Fibroblast of mammary gland (primary cell): ENCODE data around the gene LHFPL4.

ENCODE experiments used
- DNase-seq: peaks from one replicate; pipeline ENCODE4 v3.0.0-alpha.2; 2010; ENCODE audit warnings: low read depth
- H3K4me3 ChIP-seq: 2 replicates; pipeline ENCODE4 v1.5.1; 2011; ENCODE audit warnings: low read depth, mild to moderate bottlenecking, low read length, moderate library complexity; ENCODE audit not compliant: control insufficient read depth
- TF ChIP-seq, protein P1 (sequence below): conservative IDR thresholded peaks from 2 replicates; pipeline ENCODE4 v1.5.1; 2011; ENCODE audit warnings: low read depth, low read length, inconsistent platforms; ENCODE audit not compliant: control insufficient read depth, insufficient read depth

The LHFPL4 gene

DNA sequence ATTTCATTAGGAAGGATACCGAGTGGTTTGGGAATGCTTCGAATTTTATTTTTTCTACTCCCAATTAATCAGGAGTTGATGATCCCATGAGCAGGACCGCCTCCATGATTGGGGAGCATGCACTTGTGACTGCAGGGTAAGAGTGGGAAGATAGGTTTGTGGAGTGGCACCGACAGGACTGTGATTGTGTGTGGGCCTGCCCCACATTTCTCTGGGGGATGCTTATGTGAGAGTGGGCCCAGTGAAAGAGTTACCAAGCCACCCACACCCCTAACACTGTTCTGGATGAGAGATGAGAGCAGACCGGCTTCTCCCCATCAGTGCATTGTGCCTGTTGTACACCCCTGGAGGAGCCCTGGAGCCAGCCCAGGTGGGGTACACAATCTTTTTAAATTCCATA lies 76.7 kb downstream of the LHFPL4 start:
- TF ChIP-seq, protein P1, sequence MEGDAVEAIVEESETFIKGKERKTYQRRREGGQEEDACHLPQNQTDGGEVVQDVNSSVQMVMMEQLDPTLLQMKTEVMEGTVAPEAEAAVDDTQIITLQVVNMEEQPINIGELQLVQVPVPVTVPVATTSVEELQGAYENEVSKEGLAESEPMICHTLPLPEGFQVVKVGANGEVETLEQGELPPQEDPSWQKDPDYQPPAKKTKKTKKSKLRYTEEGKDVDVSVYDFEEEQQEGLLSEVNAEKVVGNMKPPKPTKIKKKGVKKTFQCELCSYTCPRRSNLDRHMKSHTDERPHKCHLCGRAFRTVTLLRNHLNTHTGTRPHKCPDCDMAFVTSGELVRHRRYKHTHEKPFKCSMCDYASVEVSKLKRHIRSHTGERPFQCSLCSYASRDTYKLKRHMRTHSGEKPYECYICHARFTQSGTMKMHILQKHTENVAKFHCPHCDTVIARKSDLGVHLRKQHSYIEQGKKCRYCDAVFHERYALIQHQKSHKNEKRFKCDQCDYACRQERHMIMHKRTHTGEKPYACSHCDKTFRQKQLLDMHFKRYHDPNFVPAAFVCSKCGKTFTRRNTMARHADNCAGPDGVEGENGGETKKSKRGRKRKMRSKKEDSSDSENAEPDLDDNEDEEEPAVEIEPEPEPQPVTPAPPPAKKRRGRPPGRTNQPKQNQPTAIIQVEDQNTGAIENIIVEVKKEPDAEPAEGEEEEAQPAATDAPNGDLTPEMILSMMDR = no peak
- H3K4me3 ChIP-seq = no peak overlapping the region
- DNase-seq = no peak

DNA sequence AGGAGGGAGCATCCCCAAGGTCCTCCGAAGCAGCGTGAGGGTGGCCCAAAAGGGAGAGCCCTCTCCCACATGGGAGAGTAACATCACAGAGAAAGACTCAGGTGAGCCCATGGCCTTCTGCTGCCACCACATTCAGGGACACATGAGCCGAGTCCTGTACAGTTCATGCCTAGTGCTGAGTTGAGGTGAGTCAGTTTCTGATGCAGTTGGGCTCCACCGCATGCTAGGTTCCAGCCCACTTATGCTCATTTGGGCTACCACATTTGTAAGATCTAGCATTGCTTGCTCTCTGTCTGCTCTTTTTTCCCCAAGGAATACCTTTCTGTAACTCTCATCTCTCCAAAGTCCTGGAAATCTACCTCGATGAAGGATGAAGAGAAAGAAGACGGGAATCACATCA lies 79.1 kb downstream of the LHFPL4 start:
- DNase-seq = no peak
- TF ChIP-seq, protein P1 = no peak
- no peak overlapping the region for H3K4me3 ChIP-seq

DNA sequence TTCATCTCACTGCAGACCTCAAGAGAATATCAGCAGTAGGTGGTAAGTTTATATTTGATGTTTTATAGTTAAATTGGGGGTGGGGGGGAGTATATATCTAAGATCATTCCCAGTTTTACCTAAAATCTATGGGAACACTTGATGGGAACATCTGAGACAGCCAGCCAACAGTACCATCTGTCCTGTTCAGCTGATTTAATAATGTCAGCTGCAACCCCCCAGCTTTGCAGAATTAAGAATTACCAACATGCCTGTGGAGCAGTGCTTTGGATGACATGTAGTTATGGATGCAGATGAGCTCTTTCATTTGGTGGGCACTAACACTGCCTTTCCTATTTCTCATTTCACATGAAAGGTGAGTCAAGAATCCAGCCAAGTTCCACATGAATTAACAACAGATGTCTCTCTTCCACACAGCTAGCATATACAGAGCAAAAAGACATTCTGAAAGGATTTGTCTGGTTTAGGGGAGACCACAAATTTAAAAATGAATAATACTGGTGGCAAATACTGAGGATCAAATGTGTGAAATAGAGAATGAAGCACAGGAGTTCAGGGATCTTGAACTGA lies 80.0 kb downstream of the LHFPL4 start:
- TF ChIP-seq, protein P1 = no peak
- no peak overlapping the region for H3K4me3 ChIP-seq
- DNase-seq = peak; percentile 18

DNA sequence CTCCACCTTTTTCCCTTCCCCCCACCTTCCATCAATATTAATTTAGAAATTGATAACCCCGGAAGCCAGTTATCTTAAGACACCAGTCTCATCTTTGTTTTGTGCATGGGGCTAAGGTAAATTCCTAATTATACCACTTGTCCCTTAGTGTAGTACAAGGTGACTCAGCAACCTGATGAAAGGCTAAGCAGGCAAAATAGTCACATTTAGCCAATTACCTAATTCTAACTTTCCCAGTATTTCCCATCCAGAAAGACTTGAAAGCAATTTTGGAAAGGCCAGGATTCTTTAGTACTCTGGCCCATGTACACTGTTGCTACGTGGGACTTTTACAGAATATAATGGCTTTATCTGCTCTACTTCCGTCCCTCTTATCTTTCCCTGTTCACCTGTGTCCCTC lies 83.6 kb downstream of the LHFPL4 start:
- H3K4me3 ChIP-seq = no peak overlapping the region
- DNase-seq = no peak
- TF ChIP-seq, protein P1 = no peak

DNA sequence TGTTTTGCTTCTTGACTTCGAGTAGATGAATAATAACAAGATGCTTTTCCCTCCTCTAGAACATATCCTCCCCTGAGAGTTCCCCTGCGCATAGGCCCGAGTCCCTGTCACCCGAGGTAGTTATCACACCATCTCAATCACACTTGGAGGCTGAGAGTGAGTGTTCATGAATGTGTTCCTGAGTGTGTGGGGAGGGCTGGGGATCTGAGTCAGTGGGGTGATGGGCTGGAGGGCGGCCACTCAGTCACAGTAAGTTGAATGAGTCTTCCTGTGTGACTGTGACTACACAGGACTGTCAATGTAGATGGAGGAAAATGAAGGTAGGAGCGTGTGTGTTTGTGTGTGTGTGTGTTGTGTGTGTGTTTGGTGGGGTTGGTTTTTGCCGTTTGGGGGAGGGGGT lies 85.2 kb downstream of the LHFPL4 start:
- DNase-seq = peak; percentile 17

DNA sequence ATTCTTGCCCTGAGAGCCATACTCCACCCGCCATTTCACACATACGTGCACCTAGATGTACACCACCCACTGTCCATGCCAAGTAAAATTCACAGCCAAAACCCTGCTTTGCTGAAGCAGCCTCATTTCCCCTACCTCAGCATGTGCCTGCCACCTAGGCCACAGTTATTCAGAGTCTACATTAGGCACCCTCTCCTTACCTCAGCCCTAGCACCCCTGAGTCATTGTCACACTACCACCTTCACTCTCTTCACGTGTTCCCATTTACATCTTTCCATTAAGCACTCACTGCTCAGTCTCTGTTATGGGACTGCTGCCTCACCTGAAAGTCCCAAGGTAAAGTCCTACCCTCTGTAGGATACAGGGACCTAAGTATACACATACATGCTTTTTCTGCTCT lies 86.2 kb downstream of the LHFPL4 start:
- H3K4me3 ChIP-seq = no peak overlapping the region
- TF ChIP-seq, protein P1 = no peak
- DNase-seq = no peak

More for the DNA sequence above, 85.2 kb downstream of the LHFPL4 start:
- no peak overlapping the region for H3K4me3 ChIP-seq
- TF ChIP-seq, protein P1 = no peak
